ENCODE results near the gene ALPL.

- TF ChIP-seq CTCF (IDR thresholded peaks at IDR 0.05) (no peak), EP300 (IDR thresholded peaks at IDR 0.05) (no peak)
These were observed 87.0 kb downstream of the ALPL start for GRCh38 chr1:21596174-21596573.

All from ovary (tissue), 3 donors.